RPMI8226 (cell line): ENCODE results near the gene RBM20.

Source experiments
- DNase-seq: peaks from one replicate; pipeline ENCODE4 v3.0.0-alpha.2; 2015

Gene RBM20

DNA sequence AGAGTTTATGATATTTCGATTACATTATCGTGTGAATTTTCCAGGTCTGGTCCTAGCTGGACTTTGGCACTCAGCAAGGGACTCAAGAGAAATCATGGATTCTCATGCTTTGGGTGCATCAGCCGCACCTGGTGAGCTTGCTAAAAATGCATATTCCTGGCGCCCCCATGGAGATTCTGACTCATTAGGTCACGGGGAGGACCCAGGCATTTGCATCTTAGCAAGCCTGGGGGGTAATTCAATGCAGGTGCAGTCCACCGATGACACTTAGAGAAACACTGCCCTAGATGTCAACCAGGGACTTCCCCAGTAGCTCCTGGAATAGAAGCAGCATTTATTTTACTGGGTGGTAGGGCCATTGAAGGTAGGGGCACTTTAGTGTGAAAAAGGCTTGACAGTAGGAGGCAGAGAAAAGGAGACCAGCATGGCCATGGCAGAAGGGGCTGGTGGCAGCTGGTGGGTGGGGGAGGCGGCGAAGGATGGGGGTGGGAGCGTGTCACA lies 197.7 kb downstream of the RBM20 start:
- peak; percentile 88 for DNase-seq

DNA sequence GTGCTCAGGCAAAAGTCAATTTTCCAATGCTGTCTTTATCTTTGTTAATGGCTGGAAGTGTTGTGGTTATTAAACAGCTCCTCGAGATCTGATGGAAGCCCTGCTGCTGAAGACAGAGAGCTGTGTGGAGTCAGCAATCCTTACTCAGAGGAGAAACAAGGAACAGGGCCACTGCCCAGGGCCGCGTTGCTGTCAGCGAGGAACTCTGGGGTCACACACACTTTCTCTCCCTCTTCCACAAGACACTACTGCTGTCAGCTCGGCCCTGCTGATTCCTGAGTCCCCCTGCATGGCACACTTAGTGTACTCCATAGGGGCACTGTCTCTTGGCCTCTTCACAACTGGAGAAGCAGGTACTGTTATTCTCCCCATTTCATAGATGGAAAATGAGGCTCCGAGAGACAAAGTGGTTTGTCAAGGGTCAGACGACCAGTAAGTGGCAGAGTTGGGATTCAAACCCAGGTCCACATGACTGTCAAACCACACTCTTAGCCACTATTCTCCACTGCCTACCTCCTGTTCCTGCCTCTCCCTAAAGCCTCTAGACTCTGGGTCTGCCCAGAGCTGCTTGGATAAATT lies 198.3 kb downstream of the RBM20 start:
- peak; percentile 58 for DNase-seq

DNA sequence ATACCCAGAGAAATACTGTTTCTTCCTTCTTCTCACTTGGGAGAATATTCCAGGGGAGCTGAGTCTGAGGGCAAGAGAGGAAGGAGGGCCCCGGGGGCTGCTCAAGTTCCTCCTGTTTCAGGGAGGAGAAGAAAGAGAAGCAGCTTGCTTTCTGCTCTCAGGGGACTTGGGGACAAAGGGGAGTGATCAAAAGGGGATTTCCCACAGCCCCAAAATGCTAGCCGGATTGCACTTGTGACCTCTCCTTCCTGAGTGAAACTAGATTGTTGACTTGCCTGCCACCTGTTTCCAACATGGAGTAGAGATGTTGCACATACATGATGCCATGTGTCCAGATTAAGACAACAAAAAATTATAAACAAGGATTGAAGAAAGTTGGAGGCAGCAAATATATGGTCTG lies 198.9 kb downstream of the RBM20 start:
- peak; percentile 83 for DNase-seq

DNA sequence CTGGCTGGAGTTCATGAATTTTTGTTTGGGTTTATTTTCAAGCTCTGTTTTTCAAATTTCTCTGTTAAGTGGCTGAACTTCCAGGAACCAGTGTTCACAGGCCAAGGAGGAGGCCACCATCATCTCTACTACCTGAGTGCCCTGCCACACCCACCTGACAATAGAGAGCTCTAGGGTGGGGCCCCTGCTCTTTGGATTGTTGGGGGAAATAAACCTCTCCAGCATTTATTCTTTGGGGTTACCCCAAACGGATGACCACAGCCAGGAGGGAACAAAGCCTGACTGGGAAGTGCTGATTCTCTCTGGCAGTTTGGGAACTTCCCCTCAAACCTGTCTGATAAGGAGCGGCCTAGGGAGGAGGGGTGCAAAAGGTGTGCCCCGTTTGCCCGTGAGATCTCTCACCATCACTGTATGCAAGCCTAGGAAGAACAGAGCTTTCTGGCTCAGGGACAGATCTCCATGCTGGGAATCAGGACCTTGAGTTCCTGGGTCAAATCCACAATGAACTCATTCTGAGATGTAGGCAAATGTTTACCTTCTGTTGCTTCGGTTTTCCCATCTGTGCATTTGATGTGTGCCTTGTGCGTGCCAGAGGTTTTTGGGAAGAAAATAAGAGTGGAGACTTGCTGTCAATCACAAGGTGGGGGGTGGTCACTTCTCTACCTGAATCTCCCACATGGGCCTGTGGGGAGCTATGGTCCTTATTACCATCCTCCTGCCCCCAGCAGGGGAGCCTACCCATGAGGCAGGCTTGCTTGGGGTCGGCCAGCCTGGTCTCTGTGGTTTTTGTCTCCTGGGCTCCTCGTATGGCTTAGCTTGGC lies 199.9 kb downstream of the RBM20 start:
- DNase-seq: peak; percentile 44

DNA sequence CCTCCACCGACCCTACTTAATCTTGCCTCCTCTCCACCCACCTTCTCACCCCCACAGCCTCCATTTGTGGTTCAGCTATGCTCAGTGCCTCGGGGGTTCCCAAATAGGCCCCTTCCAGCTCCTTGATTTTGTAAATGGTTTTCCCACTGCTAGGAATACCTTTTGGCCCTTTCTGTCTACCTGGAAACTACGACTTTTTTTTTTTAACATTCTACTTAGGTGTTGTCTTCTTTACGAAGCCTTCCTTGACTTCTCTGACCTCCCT lies 200.4 kb downstream of the RBM20 start:
- DNase-seq: no peak

DNA sequence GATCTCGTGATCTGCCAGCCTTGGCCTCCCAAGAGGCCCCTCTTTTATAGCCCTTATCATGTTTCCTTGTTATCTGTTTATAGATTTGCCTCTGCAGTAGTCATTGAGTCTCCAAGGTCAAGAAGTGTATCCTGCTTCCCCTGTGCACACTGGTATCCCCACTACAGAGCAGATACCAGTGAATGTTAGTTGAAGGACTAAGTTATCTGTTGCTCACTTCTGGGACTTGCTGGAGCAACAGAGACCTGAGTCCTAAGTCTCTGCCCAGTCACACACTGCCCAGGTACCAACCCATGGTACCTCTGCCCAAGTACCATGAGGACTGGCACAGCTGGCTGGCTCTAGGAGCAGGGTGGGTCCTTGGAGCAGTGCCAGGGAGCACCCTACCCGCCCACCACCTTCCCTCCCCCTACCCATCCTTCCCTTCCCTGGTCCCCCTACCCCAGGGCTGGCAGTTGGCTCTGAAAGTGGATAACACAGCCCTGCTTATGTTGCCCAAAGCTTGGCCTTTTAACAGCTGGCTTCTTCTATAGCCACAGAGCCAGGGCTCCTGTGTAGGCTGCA lies 201.1 kb downstream of the RBM20 start:
- no peak for DNase-seq

DNA sequence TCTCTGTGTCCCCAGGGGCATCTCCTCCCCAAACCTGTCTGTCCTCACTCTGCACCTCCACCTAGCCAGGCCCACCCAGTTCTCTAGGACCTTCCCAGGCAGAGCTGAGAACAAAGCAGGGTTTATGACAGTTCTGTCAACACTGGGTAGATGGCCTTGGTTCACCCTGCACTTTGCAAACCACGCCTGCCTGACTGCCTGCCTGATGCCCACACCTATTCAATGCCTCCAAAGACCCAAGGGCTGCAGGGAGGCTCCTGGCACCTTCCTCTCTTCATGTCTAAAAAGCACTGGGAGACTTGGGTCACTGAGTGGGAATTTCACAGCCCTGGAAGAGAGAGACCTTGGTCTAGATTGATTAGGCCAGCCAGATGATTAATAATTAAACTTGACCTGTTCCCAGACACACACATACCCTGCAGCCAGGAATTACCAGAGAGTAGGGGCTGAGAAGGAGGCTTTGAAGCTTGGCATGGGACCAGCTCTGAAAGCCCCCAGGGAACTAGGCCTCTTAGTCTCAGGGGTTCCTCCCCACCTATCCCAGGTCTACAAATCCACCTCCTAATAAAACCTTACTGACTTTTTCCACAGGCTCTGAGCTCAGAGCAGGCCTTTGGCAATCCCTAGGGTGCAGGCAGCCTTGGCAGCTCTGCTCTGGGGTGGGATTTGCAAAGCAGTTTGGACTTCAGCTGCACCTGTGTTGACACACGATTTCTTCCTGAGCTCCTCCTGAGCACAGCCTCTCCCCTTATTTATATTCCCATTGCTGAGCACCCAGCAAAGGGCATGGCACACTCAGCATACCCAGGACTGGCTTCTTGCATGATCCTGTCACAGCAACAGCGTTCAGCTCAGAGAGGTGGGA lies 201.9 kb downstream of the RBM20 start:
- no peak for DNase-seq

DNA sequence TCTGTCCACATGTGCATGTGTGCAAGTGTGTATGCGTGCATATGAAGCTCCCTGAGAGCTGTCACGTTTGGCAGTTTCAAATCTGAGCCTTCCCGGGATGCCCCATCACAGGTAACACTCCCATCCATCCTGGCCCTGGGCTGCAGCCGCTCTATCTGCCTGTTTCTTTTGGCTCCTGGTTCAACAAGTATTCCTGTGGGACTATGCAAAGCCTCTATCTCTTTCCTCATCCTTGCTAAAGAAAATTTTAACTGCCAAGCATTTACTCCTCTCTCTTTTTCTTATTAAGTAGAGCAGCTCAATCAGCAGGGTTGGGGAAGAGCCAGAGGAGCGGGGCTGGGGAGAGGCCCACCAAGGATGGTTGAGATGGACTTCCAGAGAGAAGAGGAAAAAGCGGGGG lies 203.2 kb downstream of the RBM20 start:
- DNase-seq: no peak

DNA sequence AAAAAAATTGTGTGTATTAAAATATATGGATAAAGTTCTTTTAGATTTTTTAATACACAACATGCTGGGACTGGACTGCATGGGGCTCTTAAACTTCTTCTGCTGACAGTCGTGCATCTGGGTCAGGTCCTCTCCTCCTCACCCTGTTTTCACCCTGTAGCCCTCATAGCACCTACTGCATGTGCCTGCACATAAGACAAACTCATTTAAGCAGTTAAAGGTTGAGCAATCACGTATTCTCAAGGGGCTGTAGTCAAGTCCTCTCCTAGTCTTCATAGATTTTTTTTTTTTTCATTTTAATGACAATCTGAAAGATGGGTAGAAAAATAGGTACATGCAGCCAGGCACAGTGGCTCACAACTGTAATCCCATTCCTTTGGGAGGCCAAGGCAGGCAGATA lies 204.0 kb downstream of the RBM20 start:
- DNase-seq: no peak

DNA sequence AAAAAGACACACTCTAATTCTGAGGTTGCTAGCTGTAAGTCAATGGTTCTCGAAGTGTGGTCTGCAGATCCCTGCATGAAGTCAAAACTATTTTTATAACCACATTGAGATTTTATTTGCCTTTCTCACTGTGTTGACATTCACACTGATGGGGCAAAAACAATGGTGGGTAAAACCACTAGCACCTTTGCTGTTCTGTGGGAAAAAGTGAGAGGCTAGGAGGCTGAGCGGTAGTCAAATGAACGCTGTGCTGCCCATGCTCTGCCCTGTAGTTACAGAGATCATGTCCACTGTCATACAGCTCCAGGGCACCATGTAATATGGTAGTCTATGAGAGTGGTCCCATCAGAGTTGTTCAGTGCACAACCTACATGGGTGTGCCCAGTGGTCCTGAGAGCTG lies 206.0 kb downstream of the RBM20 start:
- DNase-seq: no peak

DNA sequence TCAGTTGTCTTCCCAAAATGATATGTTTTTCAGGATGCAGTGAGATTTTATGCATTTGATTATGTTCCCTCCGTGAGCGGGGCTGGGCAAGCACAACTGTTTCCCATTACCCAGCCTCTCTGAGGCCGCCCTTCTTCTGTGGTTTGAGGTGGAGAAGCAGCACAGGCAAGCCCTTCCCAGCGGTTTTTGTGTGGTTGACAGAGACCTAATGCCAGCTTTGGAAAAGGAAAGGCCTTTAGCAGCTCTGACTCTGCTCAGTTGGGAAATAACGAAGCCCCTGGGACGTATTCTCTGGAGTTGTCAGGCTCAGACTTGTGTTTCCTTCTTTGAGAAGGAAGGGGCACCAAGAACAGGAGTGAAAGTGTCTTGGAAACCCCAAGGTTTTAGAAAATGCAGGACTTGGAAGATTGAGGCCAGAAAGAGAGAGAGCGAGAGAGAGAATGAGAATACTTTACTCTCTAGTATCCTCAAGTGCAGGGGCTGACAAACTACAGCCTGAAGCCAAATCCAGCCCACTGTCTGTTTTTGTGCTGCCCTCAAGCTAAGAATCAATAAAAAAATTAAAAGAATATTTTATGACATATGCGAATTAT lies 207.0 kb downstream of the RBM20 start:
- DNase-seq: no peak

DNA sequence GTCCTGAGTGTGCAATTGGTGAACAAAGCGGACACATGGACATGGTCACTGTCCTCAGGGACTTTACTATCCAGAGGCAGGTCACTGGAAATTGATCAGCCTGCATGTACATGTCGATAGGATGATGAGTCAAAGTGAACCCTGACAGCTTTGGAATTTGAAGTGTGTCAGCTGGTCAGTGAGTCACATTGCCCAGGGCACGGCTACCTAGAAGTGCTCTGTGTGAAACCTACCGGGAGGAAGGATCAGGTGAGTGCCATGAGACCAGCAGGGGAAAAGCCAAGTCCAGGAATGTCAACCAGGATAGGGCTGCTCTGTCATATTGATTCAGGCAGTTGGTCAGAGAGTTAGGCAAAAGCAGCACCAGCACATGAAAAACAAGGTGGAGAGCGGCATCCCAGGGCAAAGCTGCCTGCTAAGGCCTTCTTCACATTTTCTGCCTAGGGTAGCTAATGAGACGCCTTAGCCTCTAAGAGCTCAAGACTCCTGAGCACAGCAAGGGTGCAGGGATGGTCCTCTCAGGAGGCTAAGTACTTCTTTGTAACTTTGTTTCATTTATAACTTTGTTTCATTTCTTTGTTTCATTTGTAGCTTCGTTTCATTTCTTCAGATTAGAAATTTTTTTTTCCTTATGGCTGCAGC lies 208.2 kb downstream of the RBM20 start:
- DNase-seq: no peak

DNA sequence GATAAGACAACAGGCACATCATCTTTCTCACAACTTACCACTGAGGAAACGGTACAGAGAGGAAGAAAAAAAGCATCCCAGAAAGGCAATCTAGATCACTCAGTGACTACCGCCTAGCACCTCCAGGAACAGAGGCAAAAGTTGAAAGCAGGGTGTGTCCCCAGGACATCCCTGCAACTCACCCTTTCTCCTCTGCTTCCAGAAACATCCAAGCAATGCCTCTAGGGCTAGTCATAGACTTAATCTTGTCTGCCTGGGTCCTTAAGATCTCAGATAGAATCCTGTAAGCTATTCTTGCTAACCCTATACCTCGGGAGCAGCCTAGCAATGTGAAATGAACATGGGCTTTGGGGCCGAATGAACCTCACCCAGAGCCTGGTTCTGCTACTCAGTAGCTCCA lies 208.8 kb downstream of the RBM20 start:
- DNase-seq: no peak

DNA sequence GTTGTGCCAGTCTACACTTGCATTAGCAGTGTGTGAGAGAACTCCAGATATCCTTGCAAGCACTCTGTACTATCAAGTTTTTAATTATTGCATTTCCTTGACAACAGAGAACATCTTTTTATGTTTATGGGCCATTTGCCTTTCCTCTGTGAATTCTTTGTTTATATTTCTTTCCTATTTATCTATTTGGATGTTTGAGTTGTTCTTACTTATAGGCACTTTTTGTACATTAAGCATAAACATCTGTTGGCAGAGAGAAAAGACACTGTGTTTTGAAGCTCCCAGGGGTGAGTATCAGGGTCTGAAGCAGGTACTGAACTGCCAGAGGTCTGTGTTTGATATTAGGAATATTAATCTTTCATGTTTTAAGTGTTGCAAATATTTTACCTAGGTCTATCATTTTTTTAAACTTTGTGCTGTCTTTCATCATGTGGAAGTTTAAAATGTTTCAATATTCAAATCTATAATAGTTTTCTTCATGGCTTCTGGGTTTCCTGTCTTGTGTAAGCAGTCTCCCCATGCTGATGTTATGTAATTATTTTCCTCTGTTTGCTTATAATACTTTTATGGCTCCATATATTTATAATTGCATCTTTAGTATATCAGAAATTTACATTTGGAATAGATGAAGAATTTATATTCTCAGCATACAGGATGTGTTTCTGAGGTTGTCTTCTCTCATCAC lies 209.9 kb downstream of the RBM20 start:
- no peak for DNase-seq

DNA sequence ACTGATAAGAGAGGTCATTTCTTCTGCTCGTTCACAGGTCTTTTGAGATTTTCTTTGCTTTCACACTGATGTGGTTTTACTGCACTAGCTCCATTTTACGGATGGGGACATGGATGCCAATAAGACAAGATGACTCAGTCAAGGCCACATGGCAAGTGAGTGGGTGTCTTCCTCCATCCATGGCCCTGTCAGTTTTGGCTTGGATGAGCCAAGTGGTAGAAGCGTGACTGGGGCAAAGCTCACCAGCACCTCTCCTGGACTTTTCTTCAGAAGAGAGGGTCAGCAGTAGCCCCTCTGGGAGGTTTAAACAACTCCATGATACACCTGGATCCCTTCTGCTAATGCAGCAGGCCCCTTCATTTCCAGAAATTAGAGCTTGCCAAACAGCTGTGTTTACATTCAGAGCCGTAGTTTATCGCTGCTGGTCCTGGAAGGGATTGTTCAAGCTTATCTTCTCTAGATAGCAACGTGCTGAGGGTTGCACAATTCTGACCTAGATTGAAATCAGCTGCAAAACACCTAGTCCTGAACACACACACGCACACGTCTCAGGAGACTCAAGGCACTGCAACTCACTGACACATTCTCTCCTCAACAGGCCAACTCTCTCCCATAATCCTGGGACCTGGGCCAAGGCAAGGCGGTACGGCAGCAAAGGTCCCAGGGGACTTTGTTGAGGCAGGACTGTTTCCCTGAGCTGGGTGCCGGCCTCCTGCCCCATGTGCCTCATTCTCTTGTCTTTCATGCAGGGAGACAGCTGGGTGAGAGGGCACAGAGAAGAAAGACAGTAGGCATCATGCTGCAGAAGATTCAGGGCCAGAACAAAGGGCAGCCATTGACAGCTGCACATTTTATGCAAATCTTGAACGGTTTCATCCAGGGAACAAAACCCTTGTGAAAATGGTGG lies 213.4 kb downstream of the RBM20 start:
- DNase-seq: peak; percentile 81

DNA sequence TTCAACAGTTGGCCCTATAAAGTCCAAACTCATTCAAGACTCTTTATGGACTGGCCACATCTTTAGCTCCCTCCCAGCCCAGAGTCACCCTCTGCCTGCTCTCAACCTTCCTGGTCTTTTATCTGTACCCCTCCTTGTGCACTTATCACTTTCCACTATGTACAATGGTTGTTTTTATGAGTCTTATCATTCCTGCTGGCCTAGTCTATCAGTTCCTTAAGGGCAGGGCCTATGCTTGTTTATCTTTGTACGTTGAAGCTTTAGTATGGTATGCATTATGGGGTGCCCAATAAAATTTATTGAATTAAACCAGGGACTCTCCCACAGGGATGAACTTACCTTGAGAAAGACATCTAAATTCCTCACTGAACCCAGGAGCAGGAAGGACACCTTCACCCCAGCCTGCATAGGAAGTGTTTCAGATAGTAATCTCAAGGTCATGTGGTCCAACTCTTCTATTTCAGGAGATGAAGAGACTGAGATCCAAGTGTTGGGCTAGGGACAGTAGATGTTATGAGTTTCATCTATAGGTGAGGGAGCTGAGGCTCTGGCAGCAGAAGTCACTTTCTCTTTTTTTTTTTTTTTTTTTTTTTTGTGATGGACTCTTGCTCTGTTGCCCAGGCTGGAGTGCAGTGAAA lies 214.3 kb downstream of the RBM20 start:
- peak; percentile 31 for DNase-seq

DNA sequence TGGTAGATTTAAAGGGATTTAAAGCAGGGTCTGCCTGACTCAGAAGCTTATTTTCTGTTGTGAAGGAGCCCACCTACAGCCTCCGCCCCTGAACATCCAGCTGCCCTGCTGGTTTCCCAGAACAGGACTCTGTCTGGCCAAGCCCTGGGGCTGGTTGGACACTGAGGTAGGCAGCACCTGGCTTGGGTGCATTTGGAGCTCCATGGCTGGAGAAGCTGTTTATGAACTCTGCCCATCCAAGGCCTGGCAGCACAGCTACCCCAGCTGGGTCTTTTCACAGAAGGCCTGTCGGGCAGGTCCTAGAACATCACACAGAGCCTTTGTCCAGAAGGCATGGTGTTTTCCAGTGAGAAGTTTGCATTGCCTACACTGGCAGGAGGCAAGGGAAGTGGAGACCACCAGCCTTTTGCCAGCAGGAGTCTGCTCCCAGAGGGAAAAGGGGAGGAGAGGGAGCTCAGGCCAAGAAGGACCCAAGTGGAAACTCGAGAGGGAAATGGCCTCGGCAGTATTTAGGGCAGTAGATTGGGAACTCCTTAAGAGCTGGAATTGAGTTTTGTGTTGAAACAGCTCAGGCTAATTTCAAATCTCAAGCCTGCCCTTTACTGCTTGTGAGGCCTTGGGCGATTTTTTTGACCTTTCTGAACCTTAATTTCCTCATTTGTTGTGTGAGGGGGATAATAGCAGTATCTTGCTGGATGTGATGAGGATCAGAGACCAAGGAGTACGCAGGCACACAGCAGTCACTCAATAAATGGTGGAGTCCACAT lies 215.3 kb downstream of the RBM20 start:
- DNase-seq: no peak

DNA sequence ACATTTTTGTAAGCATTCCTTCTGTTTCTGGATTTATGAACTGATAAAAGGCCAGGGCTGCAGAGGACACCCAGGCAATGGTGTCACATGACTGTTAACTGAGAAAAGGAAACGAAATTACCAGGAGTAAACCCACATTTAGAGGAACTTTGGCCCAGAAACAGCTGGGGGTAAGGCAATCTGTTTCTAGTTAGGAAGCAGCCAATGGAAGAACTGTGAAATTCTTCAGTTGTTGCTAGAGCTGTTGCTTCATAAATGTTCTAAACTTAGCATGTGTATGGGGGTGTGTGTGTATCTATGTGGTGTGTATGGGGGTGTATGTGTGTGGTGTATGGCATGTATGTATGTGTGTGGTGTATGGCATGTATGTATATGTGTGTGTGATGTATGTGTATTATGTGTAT lies 215.8 kb downstream of the RBM20 start:
- peak; percentile 54 for DNase-seq

DNA sequence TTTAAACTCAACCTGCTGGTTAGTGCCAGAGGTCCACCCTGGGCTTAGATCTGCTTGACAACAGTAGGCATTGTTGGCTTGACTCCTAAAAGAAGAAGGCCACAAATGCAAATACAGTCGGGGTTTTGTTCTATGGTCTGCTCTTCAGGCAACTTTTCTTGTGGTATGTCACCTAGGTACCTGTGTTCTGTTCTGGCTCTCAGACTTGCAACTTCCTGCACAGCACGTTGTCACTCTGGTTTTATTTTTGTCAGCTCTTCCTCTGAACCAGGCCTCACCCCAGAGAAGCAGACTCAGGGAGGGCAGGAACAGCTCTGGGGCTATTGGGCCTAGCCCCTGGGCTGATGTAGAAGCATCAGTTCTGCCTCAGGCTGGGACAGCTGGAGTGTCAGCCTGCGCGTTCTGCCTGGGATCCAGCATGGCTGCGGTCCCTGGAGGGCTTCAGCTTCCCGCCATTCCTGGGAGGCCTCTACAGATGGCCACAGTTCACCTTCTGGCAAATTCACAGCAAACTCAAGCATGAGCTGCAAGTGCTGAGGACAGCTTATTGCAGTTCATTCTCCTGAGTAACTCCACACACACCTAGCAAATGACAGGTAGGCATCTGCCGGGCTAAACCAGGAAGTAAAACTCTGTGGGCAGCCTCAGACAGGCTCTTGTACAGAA lies 216.6 kb downstream of the RBM20 start:
- peak; percentile 80 for DNase-seq
